ENCODE results near the gene KLHL29. TPM values are rescaled to one million over a fixed set of nuclear protein-coding genes. Genes with fewer than 3 reads are reported as not detected.
"Not testable (repeated sequence)": the region's sequence is repeated elsewhere in the genome, so short reads cannot be mapped to it uniquely, and the experiment has no call there.

KLHL29 gene
- total RNA-seq, 1 donor from 2014 or later, result 16.3 TPM

GRCh38 chr2:23347471-23348092 is 37.4 kb upstream of the KLHL29 start:
- intact Hi-C loops (cut with DNase I), result no loop called here
- DNase-seq (ENCODE audit: low spot score in 2 of 2), result peak in 1 of 2 donors; percentile 44
- TF ChIP-seq CTCF (IDR thresholded peaks at IDR 0.05), result no peak
- H3K27me3 ChIP-seq, result no peaks in the 10 kb centered on the region
- H3K4me1 ChIP-seq, result peaks cover 4 to 6% of the 10 kb centered on the region in 2 donors
- H3K4me3 ChIP-seq, result no peak overlapping the region
- H3K27ac ChIP-seq, result no peak overlapping the region
- H3K36me3 ChIP-seq, result no peaks in the 10 kb centered on the region
- H3K9me3 ChIP-seq, result no peaks in the 10 kb centered on the region

- H3K27ac ChIP-seq; H3K4me1 ChIP-seq; H3K4me3 ChIP-seq; H3K36me3 ChIP-seq; H3K9me3 ChIP-seq; intact Hi-C loops (cut with DNase I); H3K27me3 ChIP-seq: not testable (repeated sequence)
- DNase-seq (ENCODE audit: low spot score in 2 of 2), result peak in 1 of 2 donors; percentile 3
Observed at GRCh38 chr2:23348093-23348481, 36.9 kb upstream of the KLHL29 start.

DNA sequence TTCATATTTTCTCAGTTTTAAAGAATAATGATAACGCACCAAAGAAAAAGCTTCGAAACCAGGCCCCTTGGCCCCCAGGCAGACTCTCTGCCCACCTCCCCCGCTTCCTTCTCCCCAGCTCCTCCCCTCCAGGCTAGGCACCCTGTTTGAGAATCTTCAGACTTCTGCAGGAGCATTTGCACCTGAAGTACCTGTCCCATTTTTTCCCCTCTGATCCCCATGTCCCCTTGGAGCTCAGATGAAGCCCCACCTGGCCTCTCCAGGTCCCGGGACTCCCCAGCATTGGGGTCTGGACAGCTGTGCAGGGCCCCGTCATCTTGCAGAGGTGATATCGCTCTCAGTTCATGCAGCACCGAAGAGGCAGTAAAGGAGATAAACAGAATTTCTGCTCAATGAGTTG is 35.5 kb upstream of the KLHL29 start:
- H3K27me3 ChIP-seq, result no peaks in the 10 kb centered on the region
- peaks cover 4 to 6% of the 10 kb centered on the region in 2 donors for H3K4me1 ChIP-seq
- H3K36me3 ChIP-seq, result no peaks in the 10 kb centered on the region
- no peak overlapping the region for H3K4me3 ChIP-seq
- peak in 1 of 2 donors; percentile 43 for DNase-seq (ENCODE audit: low spot score in 2 of 2)
- no peaks in the 10 kb centered on the region for H3K9me3 ChIP-seq
- no peak overlapping the region for H3K27ac ChIP-seq
- intact Hi-C loops (cut with DNase I), result no loop called here
- TF ChIP-seq CTCF (IDR thresholded peaks at IDR 0.05), result no peak

- peak in 1 of 2 donors; percentile 56 for DNase-seq (ENCODE audit: low spot score in 2 of 2)
- H3K4me1 ChIP-seq, result peaks cover 4 to 6% of the 10 kb centered on the region in 2 donors
- H3K9me3 ChIP-seq, result no peaks in the 10 kb centered on the region
- no peak for TF ChIP-seq CTCF (IDR thresholded peaks at IDR 0.05)
- H3K27me3 ChIP-seq, result no peaks in the 10 kb centered on the region
- no peak overlapping the region for H3K27ac ChIP-seq
- H3K36me3 ChIP-seq, result no peaks in the 10 kb centered on the region
- intact Hi-C loops (cut with DNase I), result loop anchor here (2.0 kb wide), 1 partner anchor 993 kb away; no protein-coding TSS in a partner anchor
- H3K4me3 ChIP-seq, result no peak overlapping the region
Observed at GRCh38 chr2:23350041-23350791, 34.8 kb upstream of the KLHL29 start.

DNA sequence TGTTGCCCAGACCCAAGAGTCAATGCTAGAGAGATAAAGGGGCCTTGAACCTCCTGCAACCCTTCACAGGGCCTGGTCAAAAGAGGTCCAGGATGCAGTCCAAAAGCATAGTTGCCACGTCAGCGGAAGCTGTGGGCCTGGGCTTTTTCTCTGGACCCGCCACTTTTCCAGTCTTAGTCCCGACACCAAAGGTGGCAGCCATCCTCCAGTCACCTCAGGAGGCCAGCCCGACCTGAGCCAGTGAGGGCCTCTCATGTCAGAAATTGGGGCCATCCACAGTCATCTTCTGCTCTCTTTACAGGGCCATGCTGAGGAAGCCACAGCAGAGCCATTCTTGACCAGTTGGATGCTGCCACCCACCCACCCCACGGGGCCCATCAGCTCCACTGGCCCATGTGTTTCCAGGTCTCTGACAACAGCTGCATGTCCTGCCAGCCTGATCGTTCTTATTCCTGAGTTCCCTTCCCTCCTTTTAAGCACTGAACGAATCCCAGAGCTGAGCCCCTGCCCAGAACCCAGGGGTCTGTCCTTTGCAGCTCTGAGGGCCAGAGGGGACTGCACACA is 34.1 kb upstream of the KLHL29 start:
- no peak for TF ChIP-seq CTCF (IDR thresholded peaks at IDR 0.05)
- intact Hi-C loops (cut with DNase I), result loop anchor here (2.0 kb wide), 1 partner anchor 994 kb away; no protein-coding TSS in a partner anchor
- no peak overlapping the region for H3K4me3 ChIP-seq
- H3K9me3 ChIP-seq, result no peaks in the 10 kb centered on the region
- no peaks in the 10 kb centered on the region for H3K27me3 ChIP-seq
- peak overlapping the region in 1 of 2 donors; percentile 18 for H3K27ac ChIP-seq
- DNase-seq (ENCODE audit: low spot score in 2 of 2), result peak in 1 of 2 donors; percentile 43
- H3K4me1 ChIP-seq, result peaks cover 4 to 6% of the 10 kb centered on the region in 2 donors
- H3K36me3 ChIP-seq, result no peaks in the 10 kb centered on the region
